Adipocyte (in vitro differentiated cells): ENCODE results near the gene FAAH.

Experiments used
- DNase-seq: peaks from one replicate; pipeline ENCODE4 v3.0.0-alpha.2; 2015; ENCODE audit warnings: low read depth
- H3K27me3 ChIP-seq: replicated peaks from 2 replicates; pipeline ENCODE4 v1.7.0; 2013; ENCODE audit warnings: mild to moderate bottlenecking, low read length, moderate library complexity; ENCODE audit not compliant: control insufficient read depth, insufficient read depth
- H3K36me3 ChIP-seq: 2 replicates; pipeline ENCODE4 v1.7.0; 2013; ENCODE audit warnings: low read length, mild to moderate bottlenecking, moderate library complexity; ENCODE audit not compliant: control insufficient read depth, insufficient read depth, severe bottlenecking
- H3K4me1 ChIP-seq: 2 replicates; pipeline ENCODE4 v1.7.0; 2013; ENCODE audit warnings: mild to moderate bottlenecking, low read length, moderate library complexity; ENCODE audit not compliant: control insufficient read depth, insufficient read depth
- H3K4me3 ChIP-seq: 2 replicates; pipeline ENCODE4 v1.7.0; 2013; ENCODE audit warnings: mild to moderate bottlenecking, low read length, moderate library complexity
- H3K9ac ChIP-seq: 2 replicates; pipeline ENCODE4 v1.7.0; 2013; ENCODE audit warnings: mild to moderate bottlenecking, low read length, moderate library complexity
- H3K9me3 ChIP-seq: 2 replicates; pipeline ENCODE4 v1.7.0; 2013; ENCODE audit warnings: mild to moderate bottlenecking, low read length, moderate library complexity; ENCODE audit not compliant: control insufficient read depth

The FAAH gene

DNA sequence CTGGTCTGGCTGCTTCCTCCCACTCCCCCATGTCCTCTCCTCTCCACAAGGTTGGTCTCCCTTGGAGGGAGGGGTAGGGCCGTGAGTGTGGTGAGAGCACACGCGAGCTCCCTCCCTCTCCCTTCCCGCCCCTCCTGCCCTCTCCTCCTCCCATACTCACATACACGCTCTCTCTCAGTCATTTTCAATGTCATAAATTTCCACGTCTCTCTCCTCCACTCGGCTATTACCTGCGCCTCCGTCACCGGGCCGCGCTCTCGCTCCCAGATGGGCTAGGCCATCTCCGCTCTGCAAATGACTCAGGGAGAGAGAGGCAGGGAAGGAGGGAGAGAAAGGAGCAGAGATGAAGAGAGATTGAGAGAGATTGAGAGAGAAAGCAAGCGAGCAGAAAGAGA lies 58.8 kb downstream of the FAAH start:
- no peaks in the 10 kb centered on the region for H3K36me3 ChIP-seq
- H3K27me3 ChIP-seq: peaks cover 85% of the 10 kb centered on the region
- no peaks in the 10 kb centered on the region for H3K9me3 ChIP-seq
- H3K9ac ChIP-seq: no peak overlapping the region
- no peak overlapping the region for H3K4me3 ChIP-seq
- DNase-seq: no peak
- H3K4me1 ChIP-seq: no peaks in the 10 kb centered on the region

DNA sequence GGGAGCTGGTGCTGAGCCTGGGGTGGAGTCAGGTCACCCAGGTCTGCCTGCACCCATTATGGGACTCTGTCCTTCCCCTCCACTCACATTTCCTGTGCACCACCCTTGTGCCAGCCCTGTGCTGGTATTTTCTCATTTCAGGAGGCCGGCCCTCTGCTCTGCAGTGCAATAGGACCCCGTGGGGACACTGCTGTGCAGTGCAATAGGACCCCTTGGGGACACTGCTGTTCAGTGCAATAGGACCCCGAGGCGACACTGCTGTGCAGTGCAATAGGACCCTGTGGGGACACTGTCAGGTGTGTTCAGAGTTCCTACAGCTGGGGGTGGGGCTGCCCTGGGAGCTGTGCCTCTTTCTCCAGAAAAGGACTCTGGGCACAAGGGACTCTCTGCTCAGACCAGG lies 59.3 kb downstream of the FAAH start:
- H3K36me3 ChIP-seq: no peaks in the 10 kb centered on the region
- DNase-seq: no peak
- H3K9ac ChIP-seq: no peak overlapping the region
- no peaks in the 10 kb centered on the region for H3K4me1 ChIP-seq
- H3K4me3 ChIP-seq: no peak overlapping the region
- no peaks in the 10 kb centered on the region for H3K9me3 ChIP-seq
- H3K27me3 ChIP-seq: peaks cover 86% of the 10 kb centered on the region

DNA sequence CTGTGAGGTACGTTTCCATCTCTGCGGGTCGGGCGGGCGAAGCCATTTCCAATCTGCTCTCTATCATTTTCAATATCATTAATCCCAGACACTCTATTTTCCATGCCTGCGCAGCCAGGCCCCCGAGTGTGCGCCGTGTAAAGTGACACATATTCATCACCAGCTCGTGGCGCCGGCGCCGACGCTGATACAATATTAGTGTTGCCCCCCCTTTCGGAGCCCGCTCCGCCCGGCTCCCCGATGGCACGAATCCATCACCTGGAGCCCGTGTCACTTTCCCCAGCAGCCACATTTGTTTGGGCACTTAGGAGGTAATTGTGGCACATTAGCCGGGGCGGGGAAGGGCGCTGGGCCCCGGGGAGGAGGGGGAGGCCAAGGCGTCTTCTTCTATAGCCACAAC lies 61.8 kb downstream of the FAAH start:
- no peaks in the 10 kb centered on the region for H3K36me3 ChIP-seq
- no peak overlapping the region for H3K9ac ChIP-seq
- H3K4me3 ChIP-seq: no peak overlapping the region

DNA sequence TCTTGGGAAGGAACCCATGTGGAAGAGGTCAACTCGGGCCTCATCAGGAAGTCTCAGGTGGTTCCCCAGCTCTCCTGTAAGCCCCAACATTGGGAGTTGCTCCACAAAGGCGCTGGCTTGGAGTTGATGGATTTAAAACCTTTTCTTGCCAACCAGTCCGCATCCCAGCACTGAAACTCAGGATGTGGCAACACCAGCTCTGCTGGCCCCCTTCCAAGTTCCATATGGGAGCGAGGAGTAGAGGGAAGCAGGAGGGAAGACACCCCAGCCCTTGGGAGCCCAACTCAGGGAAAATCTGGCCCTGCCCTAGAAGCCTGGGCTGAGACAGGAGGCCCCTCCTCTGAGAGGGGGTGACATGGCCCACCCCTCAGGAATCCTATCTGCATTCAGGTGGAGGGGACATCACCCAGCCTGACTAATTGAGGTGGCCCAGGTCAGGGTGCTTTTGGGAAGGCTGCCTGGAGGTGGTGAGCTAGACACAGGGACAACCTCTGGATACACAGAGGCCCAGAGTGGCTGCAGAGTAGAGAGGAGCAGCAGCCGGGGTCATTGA lies 62.4 kb downstream of the FAAH start:
- H3K4me3 ChIP-seq: no peak overlapping the region
- DNase-seq: no peak
- H3K9me3 ChIP-seq: no peaks in the 10 kb centered on the region
- no peaks in the 10 kb centered on the region for H3K4me1 ChIP-seq
- H3K36me3 ChIP-seq: no peaks in the 10 kb centered on the region
- peaks cover 85% of the 10 kb centered on the region for H3K27me3 ChIP-seq
- no peak overlapping the region for H3K9ac ChIP-seq

More for the DNA sequence above, 61.8 kb downstream of the FAAH start:
- peaks cover 86% of the 10 kb centered on the region for H3K27me3 ChIP-seq
- no peak for DNase-seq
- no peaks in the 10 kb centered on the region for H3K9me3 ChIP-seq
- H3K4me1 ChIP-seq: no peaks in the 10 kb centered on the region

DNA sequence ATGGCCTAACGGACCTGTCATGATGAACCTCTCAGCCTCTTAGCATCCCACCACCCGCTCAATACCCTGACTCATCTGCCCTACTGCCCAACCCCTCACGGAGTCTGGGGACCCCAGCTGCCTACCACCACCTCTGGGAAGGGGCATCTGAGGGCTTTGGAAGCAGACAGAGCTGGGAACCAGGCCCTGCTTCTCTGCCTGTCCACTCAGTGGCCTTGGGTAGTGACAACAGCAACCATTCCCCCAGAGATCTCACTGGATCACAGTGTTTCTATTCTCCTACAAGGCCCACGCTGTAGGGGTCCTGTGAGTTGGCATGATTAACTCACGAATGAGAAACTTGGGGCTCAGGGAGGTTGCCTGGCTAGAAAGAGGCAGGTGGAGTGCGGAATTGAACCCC lies 63.1 kb downstream of the FAAH start:
- no peak overlapping the region for H3K9ac ChIP-seq
- no peak for DNase-seq
- H3K4me1 ChIP-seq: no peaks in the 10 kb centered on the region
- H3K4me3 ChIP-seq: no peak overlapping the region
- no peaks in the 10 kb centered on the region for H3K9me3 ChIP-seq
- peaks cover 85% of the 10 kb centered on the region for H3K27me3 ChIP-seq
- H3K36me3 ChIP-seq: no peaks in the 10 kb centered on the region

DNA sequence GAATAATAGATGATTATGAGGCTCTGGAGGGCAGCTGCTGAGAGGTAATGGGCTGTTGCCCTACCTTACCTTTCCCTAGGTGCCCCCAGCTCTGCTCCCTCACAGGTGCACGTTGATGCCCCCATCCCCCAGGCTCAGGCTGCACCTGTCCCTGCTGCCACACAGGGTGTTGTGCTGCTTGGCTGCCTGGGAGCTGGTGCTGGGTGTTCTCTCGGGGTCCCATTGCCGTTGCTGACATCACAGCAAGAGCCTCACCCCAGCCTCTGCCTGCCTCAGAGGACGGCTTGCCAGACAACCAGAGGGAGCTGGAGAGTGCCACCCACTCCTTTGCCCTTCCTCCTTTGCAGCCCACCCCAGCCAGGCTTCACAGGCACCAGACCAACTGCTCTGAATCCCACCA lies 64.1 kb downstream of the FAAH start:
- no peak overlapping the region for H3K4me3 ChIP-seq
- peaks cover 81% of the 10 kb centered on the region for H3K27me3 ChIP-seq
- DNase-seq: no peak
- no peaks in the 10 kb centered on the region for H3K36me3 ChIP-seq
- H3K4me1 ChIP-seq: no peaks in the 10 kb centered on the region
- no peaks in the 10 kb centered on the region for H3K9me3 ChIP-seq
- H3K9ac ChIP-seq: no peak overlapping the region

DNA sequence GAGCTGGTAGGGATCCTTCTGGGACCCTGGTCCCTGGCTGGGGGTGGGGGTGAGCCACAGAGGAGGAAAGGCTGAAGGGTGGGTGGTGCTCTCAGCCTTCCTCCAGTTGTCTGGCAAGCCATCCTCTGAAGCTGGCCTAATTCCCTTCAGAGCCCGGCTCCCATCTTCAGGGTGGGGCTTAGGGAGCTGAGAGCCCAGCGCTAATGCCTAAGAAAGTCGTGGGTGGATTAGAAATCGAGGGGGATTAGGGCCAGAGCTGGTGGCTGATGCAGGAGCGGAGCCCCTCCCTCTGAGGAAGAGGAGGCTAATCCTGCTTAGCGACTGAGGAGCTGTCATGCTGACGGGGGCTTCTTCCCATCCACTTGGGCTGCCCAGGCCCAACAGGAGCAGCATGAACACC lies 64.7 kb downstream of the FAAH start:
- Histone ChIP-seq H3K9ac (no peak overlapping the region), H3K36me3 (no peaks in the 10 kb centered on the region), H3K4me1 (no peaks in the 10 kb centered on the region), H3K4me3 (no peak overlapping the region), H3K9me3 (no peaks in the 10 kb centered on the region), H3K27me3 (peaks cover 77% of the 10 kb centered on the region)
- DNase-seq: no peak

DNA sequence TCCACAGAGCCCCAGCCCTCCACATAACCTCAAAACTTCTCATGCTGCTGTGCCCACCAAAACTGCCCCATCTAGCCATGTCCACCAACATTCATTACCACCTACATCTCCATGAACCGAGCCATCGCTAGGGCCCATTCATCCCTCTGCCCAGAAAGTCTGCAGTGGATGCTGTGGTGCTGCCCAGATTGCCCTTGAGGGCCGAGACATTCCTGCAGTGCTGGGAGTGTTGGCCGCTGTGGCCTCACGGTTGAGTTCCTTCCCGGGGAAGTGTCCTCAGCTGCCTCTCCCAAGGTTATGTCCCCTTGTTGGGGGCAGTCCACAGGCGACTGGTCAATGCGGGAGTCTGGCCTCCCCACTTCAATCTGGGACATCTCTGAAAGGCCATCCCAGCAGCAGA lies 65.2 kb downstream of the FAAH start:
- H3K4me1 ChIP-seq: no peaks in the 10 kb centered on the region
- H3K9me3 ChIP-seq: no peaks in the 10 kb centered on the region
- H3K27me3 ChIP-seq: peaks cover 77% of the 10 kb centered on the region
- no peak for DNase-seq
- H3K36me3 ChIP-seq: no peaks in the 10 kb centered on the region
- no peak overlapping the region for H3K4me3 ChIP-seq
- no peak overlapping the region for H3K9ac ChIP-seq

DNA sequence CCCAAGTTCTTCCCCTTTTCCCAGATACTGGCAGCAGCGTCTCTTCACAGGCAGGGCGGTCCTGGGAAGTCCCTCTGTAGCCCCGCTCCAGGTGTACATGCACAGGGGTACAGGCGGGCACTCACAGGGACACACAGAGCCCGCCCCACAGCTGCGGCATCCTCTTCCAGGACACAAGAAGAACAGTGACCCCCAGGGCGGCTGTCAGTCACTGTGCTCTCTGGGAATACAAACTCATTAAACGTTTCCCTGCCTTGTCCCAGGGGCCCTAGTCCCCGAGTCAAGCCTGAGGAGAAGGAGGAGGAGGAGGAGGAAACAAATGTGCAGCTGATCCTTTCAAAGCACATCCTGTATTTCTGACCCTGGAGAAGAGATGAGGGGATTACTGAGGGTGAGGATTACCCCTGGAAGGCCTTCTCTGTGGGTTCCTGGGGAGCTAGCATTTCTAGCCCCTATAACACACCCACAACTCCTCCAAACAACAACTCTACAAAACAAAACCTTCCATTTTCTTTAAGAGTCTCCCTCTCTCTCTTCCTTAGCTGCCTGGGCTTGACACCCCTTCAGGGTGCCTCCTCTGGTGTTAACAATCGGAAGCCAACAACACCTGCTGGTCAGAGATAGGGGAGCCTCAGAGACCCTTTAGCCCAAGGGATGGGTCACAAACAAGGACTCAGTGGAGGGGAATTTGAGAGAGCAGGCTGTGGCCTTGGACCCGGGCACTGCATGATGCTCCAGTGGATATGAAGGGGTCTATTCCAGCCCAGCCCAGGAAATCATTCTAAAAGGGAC lies 67.1 kb downstream of the FAAH start:
- H3K9me3 ChIP-seq: no peaks in the 10 kb centered on the region
- H3K4me1 ChIP-seq: no peaks in the 10 kb centered on the region
- no peak overlapping the region for H3K9ac ChIP-seq
- no peak for DNase-seq
- peaks cover 76% of the 10 kb centered on the region for H3K27me3 ChIP-seq
- H3K4me3 ChIP-seq: no peak overlapping the region
- no peaks in the 10 kb centered on the region for H3K36me3 ChIP-seq

DNA sequence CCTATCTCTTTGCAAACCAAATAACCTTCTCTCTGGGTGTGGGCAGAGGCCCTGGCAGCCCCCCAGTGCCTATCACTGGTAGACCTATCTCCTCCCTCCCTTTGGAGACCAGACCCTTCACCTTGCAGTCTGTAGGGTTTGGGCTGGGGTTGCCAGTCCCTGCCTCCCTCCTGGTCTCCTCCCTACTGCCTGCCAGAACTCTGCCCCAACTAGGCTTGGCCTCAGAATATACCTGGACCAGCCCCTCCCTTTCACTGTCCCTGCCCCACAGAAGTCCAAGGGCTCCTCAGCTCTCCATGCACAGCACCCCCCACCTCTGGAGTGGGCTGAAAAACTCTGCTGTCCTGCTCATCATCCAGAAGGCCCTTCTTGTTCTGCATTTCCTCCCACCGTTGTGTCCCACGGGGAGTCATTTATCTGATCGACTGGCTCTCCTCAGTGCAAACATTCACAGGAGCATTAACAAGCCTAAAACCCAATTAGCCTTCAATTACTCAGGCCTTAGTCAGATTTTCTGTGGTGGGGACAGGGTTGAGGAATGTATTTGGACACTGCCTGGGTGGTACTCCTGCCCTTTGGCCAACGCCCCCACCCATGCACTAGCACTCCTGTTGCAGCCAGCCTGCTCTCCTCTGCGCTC lies 67.8 kb downstream of the FAAH start:
- no peaks in the 10 kb centered on the region for H3K9me3 ChIP-seq
- H3K36me3 ChIP-seq: no peaks in the 10 kb centered on the region
- H3K4me1 ChIP-seq: no peaks in the 10 kb centered on the region
- DNase-seq: no peak
- H3K27me3 ChIP-seq: peaks cover 73% of the 10 kb centered on the region
- H3K4me3 ChIP-seq: no peak overlapping the region
- no peak overlapping the region for H3K9ac ChIP-seq
